Thymus (tissue), 11 donors: ENCODE data around the gene ERCC4. TPM values are rescaled to one million over a fixed set of nuclear protein-coding genes. Genes with fewer than 3 reads are reported as not detected.

Experiments
- DNase-seq, 9 donors: peaks; one replicate each; pipeline ENCODE4 v3.0.0-alpha.2; 2013; ENCODE audit warnings: low spot score in 9 of 9, low read depth in 6 of 9, missing footprints in 1 of 9
- H3K27ac ChIP-seq, 2 donors: one replicate each; pipeline ENCODE4 v1.5.1; 2013; ENCODE audit warnings: control low read depth in 1 of 2, low read depth in 1 of 2, low read length in 1 of 2, mild to moderate bottlenecking in 1 of 2, moderate library complexity in 1 of 2
- H3K27me3 ChIP-seq, 2 donors: one replicate each; pipeline ENCODE4 v1.5.1; 2013; ENCODE audit warnings: low read length in 1 of 2; ENCODE audit not compliant: control insufficient read depth in 2 of 2, insufficient read depth in 1 of 2
- H3K36me3 ChIP-seq, 2 donors: one replicate each; pipeline ENCODE4 v1.5.1; 2013; ENCODE audit warnings: low read length in 1 of 2, mild to moderate bottlenecking in 1 of 2, moderate library complexity in 1 of 2; ENCODE audit not compliant: control insufficient read depth in 2 of 2, insufficient read depth in 2 of 2
- H3K4me1 ChIP-seq, 2 donors: one replicate each; pipeline ENCODE4 v1.5.1; 2013; ENCODE audit warnings: low read length in 2 of 2; ENCODE audit not compliant: control insufficient read depth in 2 of 2, insufficient read depth in 2 of 2
- H3K4me3 ChIP-seq, 2 donors: one replicate each; pipeline ENCODE4 v1.5.1; 2013; ENCODE audit warnings: low read length in 2 of 2, control low read depth in 1 of 2, mild to moderate bottlenecking in 1 of 2
- H3K9me3 ChIP-seq, 2 donors: one replicate each; pipeline ENCODE4 v1.5.1; 2013; ENCODE audit warnings: low read length in 1 of 2, mild to moderate bottlenecking in 1 of 2; ENCODE audit not compliant: control insufficient read depth in 2 of 2, insufficient read depth in 1 of 2
- WGBS: extraction: QIAGEN DNeasy Blood & Tissue Kit; methylation state at CpG from one replicate; pipeline ENCODE4 v1.1.7; 2013; 5-methylcytosine and 5-hydroxymethylcytosine counted together
- polyA plus RNA-seq: library from polyadenylated mRNA; stranded (reverse); fragments of 200-250 nt; gene quantifications from one replicate; pipeline ENCODE4 v1.2.3, GENCODE V29; 2013
- total RNA-seq: library from RNA; stranded (reverse); fragments of 120-200 nt; gene quantifications from one replicate; pipeline ENCODE4 v1.2.4, GENCODE V29; 2013
- donor health status: healthy.

ERCC4 gene
- total and polyA plus RNA-seq, 2 donors: 4.4 to 7.8 TPM

DNA sequence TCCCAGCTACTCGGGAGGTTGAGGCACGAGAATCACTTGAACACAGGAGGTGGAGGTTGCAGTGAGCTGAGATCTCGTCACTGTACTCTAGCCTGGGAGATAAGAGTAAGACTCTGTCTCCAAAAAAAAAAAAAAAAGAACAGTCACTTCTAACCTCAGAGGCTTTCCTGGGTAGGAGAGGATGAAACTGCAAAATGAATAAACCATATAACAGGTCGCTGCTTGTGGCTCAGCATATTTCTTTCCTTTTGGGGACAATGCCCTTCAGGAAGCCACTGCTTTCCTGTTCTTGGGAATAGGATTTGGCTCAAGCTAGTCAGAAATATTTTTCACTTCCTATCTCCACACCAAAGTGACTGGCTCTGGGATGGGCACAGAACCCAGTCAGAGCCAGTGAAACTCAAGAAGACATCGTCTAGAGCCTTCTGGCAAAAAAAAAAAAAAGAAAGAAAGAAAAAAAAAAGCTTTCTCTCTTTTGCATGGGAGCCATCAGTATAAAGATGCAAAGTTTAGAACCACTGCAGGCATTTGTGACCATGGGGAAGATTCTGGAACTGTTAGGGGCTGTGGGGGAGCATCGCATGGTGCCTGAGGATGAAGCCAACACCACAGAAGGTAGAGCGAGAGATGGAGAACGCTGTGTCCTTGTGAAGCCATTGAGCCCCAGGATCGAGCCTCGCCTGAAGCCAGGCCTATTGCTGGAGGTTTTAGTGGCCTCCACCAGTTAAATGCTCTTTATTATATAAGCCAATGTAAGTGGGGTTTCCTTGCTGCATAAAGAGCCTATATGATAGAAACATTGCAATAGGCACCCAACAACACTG lies 79.3 kb downstream of the ERCC4 start:
- no peak overlapping the region for H3K4me3 ChIP-seq
- H3K27me3 ChIP-seq: no peaks in the 10 kb centered on the region
- WGBS: 77% methylated on average over 10 of the region's 10 CpGs
- no peaks in the 10 kb centered on the region for H3K9me3 ChIP-seq
- no peaks in the 10 kb centered on the region for H3K36me3 ChIP-seq
- no peak overlapping the region for H3K27ac ChIP-seq
- H3K4me1 ChIP-seq: peaks cover 0 to 21% of the 10 kb centered on the region in 2 donors
- no peak for DNase-seq

DNA sequence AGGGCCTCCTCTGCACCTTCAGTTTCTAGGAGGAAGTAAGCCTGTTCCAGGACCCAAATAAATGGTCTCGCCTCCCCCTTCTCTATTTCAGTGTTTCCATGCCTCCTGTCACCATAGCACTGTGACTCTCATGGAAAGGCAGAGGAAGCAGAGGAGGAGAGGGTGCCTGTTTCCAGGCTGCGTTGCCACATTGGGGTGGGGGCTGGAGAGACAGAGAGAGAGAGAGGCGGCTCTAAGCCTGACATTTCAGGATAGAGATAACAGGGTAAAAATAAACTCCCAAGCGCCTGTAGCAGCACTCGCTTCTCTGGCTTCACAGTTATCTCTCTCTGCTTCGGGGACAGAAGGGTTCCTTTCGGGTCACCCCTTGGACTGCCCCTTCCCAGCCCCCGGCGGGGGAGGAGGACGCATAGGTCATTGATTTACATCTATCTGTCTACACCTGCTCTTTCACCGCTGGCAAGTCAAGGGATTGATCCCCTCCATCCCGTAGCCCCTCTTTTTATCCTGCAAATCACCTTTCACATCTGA lies 80.0 kb downstream of the ERCC4 start:
- 90% methylated on average over 12 of the region's 12 CpGs for WGBS
- no peaks in the 10 kb centered on the region for H3K27me3 ChIP-seq
- no peak overlapping the region for H3K27ac ChIP-seq
- no peak overlapping the region for H3K4me3 ChIP-seq
- H3K36me3 ChIP-seq: no peaks in the 10 kb centered on the region
- H3K4me1 ChIP-seq: peaks cover 0 to 23% of the 10 kb centered on the region in 2 donors
- H3K9me3 ChIP-seq: no peaks in the 10 kb centered on the region
- no peak for DNase-seq

GRCh38 chr16:14001521-14001920 lies 81.6 kb downstream of the ERCC4 start:
- H3K27ac ChIP-seq: no peak overlapping the region
- H3K4me3 ChIP-seq: no peak overlapping the region
- H3K9me3 ChIP-seq: no peaks in the 10 kb centered on the region
- 96% methylated on average over 10 of the region's 10 CpGs for WGBS
- H3K27me3 ChIP-seq: no peaks in the 10 kb centered on the region
- H3K4me1 ChIP-seq: peaks cover 0 to 23% of the 10 kb centered on the region in 2 donors
- no peak for DNase-seq
- H3K36me3 ChIP-seq: no peaks in the 10 kb centered on the region

Other genes starting within 250 kb of the ERCC4 start
- 8.3 TPM for gene MRTFB, start 151.2 kb downstream of the ERCC4 start, total RNA-seq
- gene MRTFB, start 151.2 kb downstream of the ERCC4 start, polyA plus RNA-seq: 10.7 TPM